HCT116 (cell line): ENCODE data around the gene TTC12. TPM values are rescaled to one million over a fixed set of nuclear protein-coding genes. Genes with fewer than 3 reads are reported as not detected.

Source experiments
- ATAC-seq: fragments of 200-7000 bp; cut with Tn5 transposase; 2 replicates; pipeline ENCODE4 v1.9.1; 2020; ENCODE audit warnings: mild to moderate bottlenecking, moderate library complexity
- BruUV-seq: library from RNA; stranded (reverse); fragments of 400-500 nt; replicated peaks from 2 replicates; lab custom pipeline; 2021; lab: Mats Ljungman, UMichigan
- CTCF ChIA-PET: fragments of 300-600 bp; sonication (Branson Sonifier 250); formaldehyde crosslinking; loops from one replicate; lab custom pipeline; 2021; ENCODE audit warnings: antibody characterized with exemption; lab: Charles Lee
- POLR2A ChIA-PET: fragments of 300-600, 350-600 bp; sonication (Branson Sonifier 250); formaldehyde crosslinking; loops from one replicate; lab custom pipeline; 2021; ENCODE audit warnings: antibody characterized with exemption; lab: Charles Lee
- RAD21 ChIA-PET, 2 experiments: fragments of 300-600 bp; sonication (Branson Sonifier 250); formaldehyde crosslinking; loops; one replicate each; lab custom pipeline; 2023; ENCODE audit warnings: low total read pairs in 2 of 2; ENCODE audit not compliant: uncharacterized antibody in 2 of 2, unreplicated experiment in 2 of 2, low non-redundant PET in 1 of 2; lab: Charles Lee
- DNase-seq: peaks from one replicate; pipeline ENCODE4 v3.0.0-alpha.2; 2010; ENCODE audit warnings: low read depth, low spot score
- H2AFZ ChIP-seq: fragments of 200-600 bp; shearing (Covaris generic), sonication (generic); 2 replicates; pipeline ENCODE4 v1.6.1; 2017; ENCODE audit warnings: low read depth, mixed run types, mixed read lengths, antibody characterized with exemption, low read length; ENCODE audit not compliant: poor library complexity, severe bottlenecking
- H3K27ac ChIP-seq: 2 replicates; pipeline ENCODE4 v1.5.1; 2012; ENCODE audit warnings: low read depth, low read length
- H3K27me3 ChIP-seq: fragments of 200-600 bp; sonication (generic); 2 replicates; pipeline ENCODE4 v1.6.1; 2016; ENCODE audit warnings: mixed run types, low read length, mixed read lengths; ENCODE audit not compliant: insufficient read depth
- H3K36me3 ChIP-seq, 2 experiments: fragments of 200-500 bp in 1 of 2; fragments of 200-600 bp in 1 of 2; sonication (Bioruptor generic) in 1 of 2; sonication (generic) in 1 of 2; 2 replicates each; pipeline versions ENCODE4 v1.5.1 to v1.6.1; 2014 to 2016; ENCODE audit warnings: low read length in 2 of 2, inconsistent platforms in 1 of 2, mixed read lengths in 1 of 2, mixed run types in 1 of 2; ENCODE audit not compliant: insufficient read depth in 2 of 2, control insufficient read depth in 1 of 2
- H3K4me1 ChIP-seq, 2 experiments: fragments of 200-600 bp in 1 of 2; sonication (generic) in 1 of 2; 2 replicates each; pipeline versions ENCODE4 v1.5.1 to v1.6.1; 2012 to 2017; ENCODE audit warnings: low read length in 2 of 2, inconsistent platforms in 1 of 2, mild to moderate bottlenecking in 1 of 2, mixed read lengths in 1 of 2, mixed run types in 1 of 2, moderate library complexity in 1 of 2; ENCODE audit not compliant: insufficient read depth in 2 of 2, control insufficient read depth in 1 of 2
- H3K4me2 ChIP-seq: fragments of 200-600 bp; sonication (generic); 2 replicates; pipeline ENCODE4 v1.6.1; 2017; ENCODE audit warnings: mixed run types, low read length, mixed read lengths
- H3K4me3 ChIP-seq, 2 experiments: fragments of 200-600 bp in 1 of 2; sonication (generic) in 1 of 2; replicated peaks in 1 of 2; 2 replicates each; pipeline ENCODE4 v1.5.1; 2011 to 2016; ENCODE audit warnings: low read length in 2 of 2, control low read depth in 1 of 2, low read depth in 1 of 2, mild to moderate bottlenecking in 1 of 2, mixed read lengths in 1 of 2, mixed run types in 1 of 2
- H3K79me2 ChIP-seq: fragments of 200-600 bp; sonication (generic); 2 replicates; pipeline ENCODE4 v1.6.1; 2017; ENCODE audit warnings: mild to moderate bottlenecking, mixed run types, low read length, moderate library complexity, mixed read lengths; ENCODE audit not compliant: insufficient read depth
- H3K9ac ChIP-seq: fragments of 200-600 bp; sonication (generic); 2 replicates; pipeline ENCODE4 v1.6.1; 2016; ENCODE audit warnings: low read length, mixed read lengths
- H3K9me2 ChIP-seq: fragments of 200-600 bp; sonication (generic), shearing (Covaris generic); 2 replicates; pipeline ENCODE4 v1.6.1; 2017; ENCODE audit warnings: mixed run types, mild to moderate bottlenecking, moderate library complexity; ENCODE audit not compliant: insufficient read depth
- H3K9me3 ChIP-seq, 2 experiments: fragments of 200-500 bp in 1 of 2; fragments of 200-600 bp in 1 of 2; sonication (Bioruptor generic) in 1 of 2; sonication (generic) in 1 of 2; 2 replicates each; pipeline ENCODE4 v1.6.1; 2014 to 2017; ENCODE audit warnings: low read length in 2 of 2, mixed read lengths in 2 of 2, inconsistent platforms in 1 of 2, low read depth in 1 of 2, mild to moderate bottlenecking in 1 of 2, mixed run types in 1 of 2, moderate library complexity in 1 of 2; ENCODE audit not compliant: control insufficient read depth in 1 of 2, insufficient read depth in 1 of 2
- H4K20me1 ChIP-seq: fragments of 200-600 bp; sonication (generic), shearing (Covaris generic); 2 replicates; pipeline ENCODE4 v1.6.1; 2017; ENCODE audit warnings: mixed run types, mild to moderate bottlenecking, moderate library complexity; ENCODE audit not compliant: insufficient read depth
- CBX3 ChIP-seq: IDR thresholded peaks from 2 replicates; pipeline ENCODE4 v1.6.1; 2012; ENCODE audit warnings: low read depth
- CEBPB ChIP-seq: IDR thresholded peaks from 2 replicates; pipeline ENCODE4 v1.6.1; 2012; ENCODE audit warnings: low read depth
- ELF1 ChIP-seq: IDR thresholded peaks from 2 replicates; pipeline ENCODE4 v1.6.1; 2012; ENCODE audit warnings: low read depth, borderline replicate concordance
- EZH2phosphoT487 ChIP-seq: fragments of 200-600 bp; IDR thresholded peaks from 2 replicates; pipeline ENCODE4 v1.6.1; 2018; ENCODE audit warnings: antibody characterized with exemption, borderline replicate concordance
- JUND ChIP-seq: IDR thresholded peaks from 2 replicates; pipeline ENCODE4 v1.6.1; 2012
- MAX ChIP-seq: IDR thresholded peaks from 2 replicates; pipeline ENCODE4 v1.6.1; 2012
- POLR2A ChIP-seq: IDR thresholded peaks from 2 replicates; pipeline ENCODE4 v1.7.0; 2011; ENCODE audit warnings: borderline replicate concordance; ENCODE audit not compliant: insufficient read depth, insufficient read length; ENCODE audit errors: extremely low read depth
- POLR2AphosphoS5 ChIP-seq: IDR thresholded peaks from 2 replicates; pipeline ENCODE4 v1.6.1; 2011; ENCODE audit warnings: mild to moderate bottlenecking, low read depth, low read length, moderate library complexity
- RAD21 ChIP-seq: IDR thresholded peaks from 2 replicates; pipeline ENCODE4 v1.6.1; 2012; ENCODE audit warnings: low read depth, mild to moderate bottlenecking
- REST ChIP-seq: IDR thresholded peaks from 2 replicates; pipeline ENCODE4 v1.6.1; 2012; ENCODE audit warnings: low read depth
- SRF ChIP-seq: IDR thresholded peaks from 2 replicates; pipeline ENCODE4 v1.6.1; 2012; ENCODE audit warnings: low read depth
- YY1 ChIP-seq: IDR thresholded peaks from 2 replicates; pipeline ENCODE4 v1.6.1; 2011; ENCODE audit warnings: low read length, low read depth, moderate library complexity, mild to moderate bottlenecking; ENCODE audit not compliant: insufficient replicate concordance; ENCODE audit errors: extremely low read depth
- ZBTB33 ChIP-seq: IDR thresholded peaks from 2 replicates; pipeline ENCODE4 v1.6.1; 2011; ENCODE audit warnings: mild to moderate bottlenecking, low read length, moderate library complexity; ENCODE audit not compliant: insufficient replicate concordance; ENCODE audit errors: extremely low read depth
- ZFX ChIP-seq: fragments of 450-650 bp; IDR thresholded peaks from 2 replicates; pipeline ENCODE4 v1.6.1; 2017
- ZNF274 ChIP-seq: fragments of 200-500 bp; sonication (Bioruptor generic); IDR thresholded peaks from 2 replicates; pipeline ENCODE4 v1.6.1; 2014; ENCODE audit warnings: mild to moderate bottlenecking, low read depth, low read length, inconsistent platforms
- intact Hi-C: fragments of 100-400 bp; cut with micrococcal nuclease; formaldehyde crosslinking; loops from 2 replicates; pipeline ENCODE4 v1.10.0; 2022
- total RNA-seq: library from RNA; stranded (reverse); gene quantifications from one replicate; pipeline ENCODE4 v1.2.1, GENCODE V29; 2021; ENCODE audit not compliant: unreplicated experiment

Gene TTC12
- total RNA-seq, 1 experiment from 2014 or later = 12.6 TPM

GRCh38 chr11:113311536-113311935, 2.8 kb upstream of the TTC12 start:
- H4K20me1 ChIP-seq = no peaks in the 10 kb centered on the region
- H3K4me2 ChIP-seq = no peak overlapping the region
- H3K9me2 ChIP-seq = no peaks in the 10 kb centered on the region
- intact Hi-C loops = loop anchor here (10.0 kb wide), 1 partner anchor 563 kb away; the partner anchor contains the start of gene USP28
- ChIA-PET POLR2A (no interaction called here), CTCF (no interaction called here), RAD21 (no interaction called here)
- no peak overlapping the region for H3K4me3 ChIP-seq
- no peaks in the 10 kb centered on the region for H3K79me2 ChIP-seq
- H3K36me3 ChIP-seq = no peaks in the 10 kb centered on the region
- no peaks in the 10 kb centered on the region for H3K9me3 ChIP-seq
- no peak overlapping the region for H3K9ac ChIP-seq
- H3K27ac ChIP-seq = no peak overlapping the region
- H3K4me1 ChIP-seq = peaks cover 8 to 15% of the 10 kb centered on the region in 2 experiments; a peak in 3 of 4 replicates
- no peak for TF ChIP-seq CEBPB
- no peak for TF ChIP-seq POLR2AphosphoS5
- no peak for TF ChIP-seq EZH2phosphoT487
- no peak for TF ChIP-seq ELF1
- no peak for TF ChIP-seq ZBTB33
- TF ChIP-seq ZNF274 = no peak
- no peak for TF ChIP-seq SRF
- TF ChIP-seq REST = no peak
- TF ChIP-seq JUND = no peak
- TF ChIP-seq YY1 = no peak
- TF ChIP-seq ZFX = no peak
- TF ChIP-seq POLR2A = no peak
- TF ChIP-seq CBX3 = no peak
- no peak for TF ChIP-seq RAD21
- TF ChIP-seq MAX = no peak
- DNase-seq (no peak), ATAC-seq (no peak)
- H3K27me3 ChIP-seq = peaks cover 9% of the 10 kb centered on the region; the same call in 1 of the 2 replicates
- H2AFZ ChIP-seq = no peak overlapping the region
- no TSS peak for BruUV-seq
